Esophagus squamous epithelium (tissue), 5 donors: ENCODE results near the gene CASP12. TPM values are rescaled to one million over a fixed set of nuclear protein-coding genes. Genes with fewer than 3 reads are reported as not detected.

Experiments used
- DNase-seq: peaks from one replicate; lab custom pipeline; 2025; lab: John Stamatoyannopoulos, UW
- H3K27ac ChIP-seq, 4 donors: fragments of 200-600 bp; sonication (generic); one replicate each; pipeline ENCODE4 v1.5.1; 2016 to 2019; ENCODE audit warnings: mild to moderate bottlenecking in 1 of 4
- H3K27me3 ChIP-seq, 4 donors: fragments of 200-600 bp; sonication (generic); 1 replicate in 3 of 4; 2 replicates in 1 of 4; pipeline versions ENCODE4 v1.5.1 to v1.6.0; 2017 to 2021; ENCODE audit warnings: antibody characterized with exemption in 1 of 4
- H3K36me3 ChIP-seq, 3 donors: fragments of 200-600 bp; sonication (generic); one replicate each; pipeline ENCODE4 v1.5.1; 2016 to 2019
- H3K4me1 ChIP-seq, 3 donors: fragments of 200-600 bp; sonication (generic); one replicate each; pipeline ENCODE4 v1.5.1; 2017 to 2019
- H3K4me3 ChIP-seq, 4 donors: fragments of 200-600 bp; sonication (generic); 1 replicate in 3 of 4; 2 replicates in 1 of 4; pipeline ENCODE4 v1.5.1; 2016 to 2019; ENCODE audit warnings: mild to moderate bottlenecking in 2 of 4, moderate library complexity in 1 of 4
- H3K9me3 ChIP-seq, 3 donors: fragments of 200-600 bp; sonication (generic); one replicate each; pipeline ENCODE4 v1.5.1; 2016 to 2019
- POLR2A ChIP-seq, 4 donors: fragments of 450-650 bp; IDR thresholded peaks; one replicate each; pipeline ENCODE4 v1.6.1; 2017; ENCODE audit warnings: antibody characterized with exemption in 4 of 4, mild to moderate bottlenecking in 4 of 4, moderate library complexity in 3 of 4
- WGBS, 2 donors: methylation state at CpG; one replicate each; pipeline ENCODE4 v1.1.5; 2018; 5-methylcytosine and 5-hydroxymethylcytosine counted together
- intact Hi-C: fragments of 100-400 bp; cut with DNase I; formaldehyde crosslinking; loops from one replicate; pipeline ENCODE4 v1.15.0; 2022
- total RNA-seq, 4 donors: library from RNA; depleted of rRNA; stranded (reverse); fragments of >200 nt; gene quantifications; one replicate each; pipeline ENCODE4 v1.1.0, GENCODE V29; 2016
- TF ChIP-seq, protein P1 (sequence below), 6 experiments: fragments of 450-650 bp in 4 of 6; fragments of 200-600 bp in 2 of 6; sonication (generic) in 2 of 6; IDR thresholded peaks; one replicate each; pipeline ENCODE4 v1.5.1; 2016 to 2019; ENCODE audit warnings: antibody characterized with exemption in 6 of 6, mild to moderate bottlenecking in 4 of 6, moderate library complexity in 4 of 6
- donor health status: DM: yes; HTN: yes; CAD: no.

CASP12 gene
- total RNA-seq, 4 donors from 2014 or later, result 0.57 to 2.5 TPM; not detected in 2

DNA sequence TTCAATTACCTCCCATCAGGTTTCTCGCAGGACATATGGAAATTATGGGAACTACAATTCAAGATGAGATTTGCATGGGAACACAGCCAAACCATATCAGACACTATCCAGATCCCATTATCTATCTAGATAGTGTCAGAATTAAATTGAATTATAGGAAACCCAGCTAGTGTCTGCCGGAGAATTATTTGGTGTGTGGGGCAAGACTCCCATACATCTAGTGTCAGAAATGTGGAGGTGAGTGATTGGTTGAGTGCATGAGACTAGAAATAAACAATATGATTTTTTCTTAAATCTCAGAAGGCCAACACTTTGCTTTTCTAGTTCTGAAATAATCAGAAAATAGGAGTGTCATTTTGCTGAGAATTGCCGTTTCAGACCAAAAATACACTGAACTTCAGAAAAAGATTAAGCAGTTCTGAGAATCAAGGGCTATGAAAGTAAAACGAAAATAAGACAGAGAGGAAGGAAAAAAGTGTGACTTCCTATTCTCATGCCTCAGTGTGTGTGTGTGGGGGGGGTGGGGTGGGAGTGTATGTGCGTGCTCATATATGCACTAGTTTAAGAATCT, 21.3 kb downstream of the CASP12 start:
- no peaks in the 10 kb centered on the region for H3K9me3 ChIP-seq
- no peaks in the 10 kb centered on the region for H3K36me3 ChIP-seq
- no peak for DNase-seq
- no peaks in the 10 kb centered on the region for H3K27me3 ChIP-seq
- H3K4me1 ChIP-seq, result no peaks in the 10 kb centered on the region
- TF ChIP-seq POLR2A (IDR thresholded peaks at IDR 0.05), result no peak
- TF ChIP-seq, protein P1, sequence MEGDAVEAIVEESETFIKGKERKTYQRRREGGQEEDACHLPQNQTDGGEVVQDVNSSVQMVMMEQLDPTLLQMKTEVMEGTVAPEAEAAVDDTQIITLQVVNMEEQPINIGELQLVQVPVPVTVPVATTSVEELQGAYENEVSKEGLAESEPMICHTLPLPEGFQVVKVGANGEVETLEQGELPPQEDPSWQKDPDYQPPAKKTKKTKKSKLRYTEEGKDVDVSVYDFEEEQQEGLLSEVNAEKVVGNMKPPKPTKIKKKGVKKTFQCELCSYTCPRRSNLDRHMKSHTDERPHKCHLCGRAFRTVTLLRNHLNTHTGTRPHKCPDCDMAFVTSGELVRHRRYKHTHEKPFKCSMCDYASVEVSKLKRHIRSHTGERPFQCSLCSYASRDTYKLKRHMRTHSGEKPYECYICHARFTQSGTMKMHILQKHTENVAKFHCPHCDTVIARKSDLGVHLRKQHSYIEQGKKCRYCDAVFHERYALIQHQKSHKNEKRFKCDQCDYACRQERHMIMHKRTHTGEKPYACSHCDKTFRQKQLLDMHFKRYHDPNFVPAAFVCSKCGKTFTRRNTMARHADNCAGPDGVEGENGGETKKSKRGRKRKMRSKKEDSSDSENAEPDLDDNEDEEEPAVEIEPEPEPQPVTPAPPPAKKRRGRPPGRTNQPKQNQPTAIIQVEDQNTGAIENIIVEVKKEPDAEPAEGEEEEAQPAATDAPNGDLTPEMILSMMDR (IDR thresholded peaks at IDR 0.05), result no peak
- intact Hi-C loops, result no loop called here
- WGBS, 2 donors, result 63 to 76% methylated on average over 5 of the region's 5 CpGs
- H3K4me3 ChIP-seq, result no peak overlapping the region
- H3K27ac ChIP-seq, result no peak overlapping the region

DNA sequence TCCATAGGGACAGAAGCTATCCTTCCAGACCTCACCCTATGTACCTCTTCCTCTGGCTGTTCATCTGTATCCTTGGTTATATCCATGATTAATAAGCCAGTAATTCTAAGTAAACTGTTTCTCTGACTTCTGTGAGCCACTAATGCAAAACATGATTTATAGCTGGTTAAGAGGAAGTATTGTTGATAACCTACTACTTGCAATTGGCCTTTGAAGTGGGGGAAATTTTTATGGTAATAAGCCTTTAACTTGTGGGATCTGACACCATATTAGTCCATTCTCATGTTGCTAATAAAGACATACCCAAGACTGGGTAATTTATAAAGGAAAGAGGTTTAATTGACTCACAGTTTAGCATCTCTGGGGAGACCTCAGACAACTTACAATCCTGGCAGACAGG, 21.9 kb downstream of the CASP12 start:
- no peaks in the 10 kb centered on the region for H3K4me1 ChIP-seq
- intact Hi-C loops, result no loop called here
- no peak overlapping the region for H3K4me3 ChIP-seq
- no peaks in the 10 kb centered on the region for H3K9me3 ChIP-seq
- H3K27ac ChIP-seq, result no peak overlapping the region
- no peaks in the 10 kb centered on the region for H3K27me3 ChIP-seq
- no peak for DNase-seq
- H3K36me3 ChIP-seq, result no peaks in the 10 kb centered on the region
- TF ChIP-seq, protein P1 (IDR thresholded peaks at IDR 0.05), result no peak
- no peak for TF ChIP-seq POLR2A (IDR thresholded peaks at IDR 0.05)

DNA sequence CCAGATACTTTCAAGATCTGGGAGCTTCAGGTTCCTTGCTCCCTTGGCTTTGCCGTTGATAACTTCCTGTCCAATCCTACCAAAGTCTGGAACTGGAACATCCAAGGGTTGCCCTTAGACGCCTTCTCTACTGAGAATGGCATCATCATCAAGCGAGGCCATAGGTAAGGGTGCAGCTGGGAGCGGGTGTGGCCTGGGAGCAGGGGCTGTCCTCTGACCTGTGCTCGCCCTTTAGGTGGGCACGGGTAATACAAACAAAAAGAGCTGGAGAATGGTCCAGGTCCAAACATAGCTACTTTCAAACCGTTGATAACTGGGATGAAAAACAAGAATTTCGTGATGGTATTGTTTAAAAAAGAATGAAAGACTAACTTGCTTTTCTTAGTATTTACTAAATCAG, 25.0 kb downstream of the CASP12 start:
- intact Hi-C loops, result no loop called here
- Histone ChIP-seq H3K4me1 (no peaks in the 10 kb centered on the region), H3K36me3 (no peaks in the 10 kb centered on the region), H3K4me3 (no peak overlapping the region), H3K27ac (no peak overlapping the region), H3K9me3 (no peaks in the 10 kb centered on the region), H3K27me3 (no peaks in the 10 kb centered on the region)
- 74 to 76% methylated on average over 5 to 6 of the region's 8 CpGs for WGBS, 2 donors
- no peak for DNase-seq
- TF ChIP-seq, protein P1 (IDR thresholded peaks at IDR 0.05), result no peak
- no peak for TF ChIP-seq POLR2A (IDR thresholded peaks at IDR 0.05)

DNA sequence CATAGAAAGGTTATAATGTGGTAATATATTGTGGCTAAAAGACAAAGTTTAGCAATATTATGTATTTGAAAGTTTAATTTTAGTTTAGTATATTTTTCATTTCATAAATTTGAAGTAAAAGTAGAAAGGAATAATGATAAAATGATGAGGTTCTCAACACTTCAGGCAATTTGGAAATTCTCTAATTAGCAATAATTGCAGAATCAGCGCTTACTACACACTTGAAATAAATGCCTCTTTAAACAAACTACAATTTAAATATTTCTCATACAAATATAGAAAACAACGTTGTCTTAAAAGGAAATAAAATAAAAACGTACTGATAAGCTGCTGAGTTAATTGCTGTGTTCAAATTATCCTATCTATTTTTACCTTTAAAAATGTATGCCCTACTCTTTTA, 25.9 kb downstream of the CASP12 start:
- WGBS, 2 donors, result 69 to 80% methylated on average over 3 of the region's 3 CpGs
- TF ChIP-seq POLR2A (IDR thresholded peaks at IDR 0.05), result no peak
- TF ChIP-seq, protein P1 (IDR thresholded peaks at IDR 0.05), result no peak
- no peak for DNase-seq
- Histone ChIP-seq H3K36me3 (no peaks in the 10 kb centered on the region), H3K4me1 (no peaks in the 10 kb centered on the region), H3K27ac (no peak overlapping the region), H3K9me3 (no peaks in the 10 kb centered on the region), H3K27me3 (no peaks in the 10 kb centered on the region), H3K4me3 (no peak overlapping the region)
- intact Hi-C loops, result no loop called here

DNA sequence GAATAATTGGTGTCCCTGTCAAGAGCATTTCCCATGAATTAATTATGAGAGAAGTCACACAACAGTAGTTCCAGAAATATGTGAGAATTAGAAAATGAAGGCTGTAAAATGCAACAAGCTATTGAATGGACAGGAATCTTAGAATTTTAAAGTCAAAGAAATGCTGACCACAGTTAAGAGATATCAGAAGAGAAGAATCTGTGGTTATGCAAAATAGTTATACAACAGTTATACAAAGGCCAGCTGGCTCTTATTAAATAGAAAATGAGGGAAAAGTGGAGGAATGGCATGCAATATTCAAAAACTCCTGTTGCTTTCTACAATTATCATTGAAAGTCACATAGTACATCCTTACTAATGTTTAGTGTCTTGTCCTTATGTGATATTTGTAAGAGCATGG, 27.4 kb downstream of the CASP12 start:
- Histone ChIP-seq H3K36me3 (no peaks in the 10 kb centered on the region), H3K4me1 (no peaks in the 10 kb centered on the region), H3K27ac (no peak overlapping the region), H3K27me3 (no peaks in the 10 kb centered on the region), H3K9me3 (no peaks in the 10 kb centered on the region), H3K4me3 (no peak overlapping the region)
- intact Hi-C loops, result no loop called here
- DNase-seq, result no peak
- TF ChIP-seq POLR2A (IDR thresholded peaks at IDR 0.05), result no peak
- TF ChIP-seq, protein P1 (IDR thresholded peaks at IDR 0.05), result no peak
